NCI-H69 (cell line): ENCODE data around the gene RHOA.
"Not testable (repeated sequence)": the region's sequence is repeated elsewhere in the genome, so short reads cannot be mapped to it uniquely, and the experiment has no call there.

Experiments
- DNase-seq: peaks from one replicate; lab custom pipeline; 2025; lab: John Stamatoyannopoulos, UW

RHOA gene

DNA sequence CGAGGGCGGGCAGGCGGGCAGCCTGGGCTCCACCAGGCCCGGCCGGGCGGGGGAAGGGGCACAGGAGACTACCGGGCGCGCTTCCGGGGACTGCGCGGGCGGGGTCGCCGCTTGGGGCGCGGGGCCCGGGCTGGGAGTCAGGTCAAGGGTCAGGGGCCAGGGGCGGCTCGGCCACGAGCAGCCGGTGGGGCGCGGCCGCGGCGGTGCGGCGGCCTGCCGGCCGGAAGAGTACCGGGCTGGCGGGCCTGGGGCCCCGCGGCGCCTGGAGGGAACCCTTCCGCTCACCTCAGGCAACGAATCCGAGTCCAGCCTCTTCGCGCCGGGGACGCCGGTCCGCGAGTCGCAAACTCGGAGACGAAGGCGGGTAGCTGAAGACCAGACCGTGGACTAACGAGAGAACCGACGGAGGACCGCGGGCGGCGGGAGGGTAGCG lies 225 bp downstream of the RHOA start:
- peak; percentile 66 for DNase-seq

DNA sequence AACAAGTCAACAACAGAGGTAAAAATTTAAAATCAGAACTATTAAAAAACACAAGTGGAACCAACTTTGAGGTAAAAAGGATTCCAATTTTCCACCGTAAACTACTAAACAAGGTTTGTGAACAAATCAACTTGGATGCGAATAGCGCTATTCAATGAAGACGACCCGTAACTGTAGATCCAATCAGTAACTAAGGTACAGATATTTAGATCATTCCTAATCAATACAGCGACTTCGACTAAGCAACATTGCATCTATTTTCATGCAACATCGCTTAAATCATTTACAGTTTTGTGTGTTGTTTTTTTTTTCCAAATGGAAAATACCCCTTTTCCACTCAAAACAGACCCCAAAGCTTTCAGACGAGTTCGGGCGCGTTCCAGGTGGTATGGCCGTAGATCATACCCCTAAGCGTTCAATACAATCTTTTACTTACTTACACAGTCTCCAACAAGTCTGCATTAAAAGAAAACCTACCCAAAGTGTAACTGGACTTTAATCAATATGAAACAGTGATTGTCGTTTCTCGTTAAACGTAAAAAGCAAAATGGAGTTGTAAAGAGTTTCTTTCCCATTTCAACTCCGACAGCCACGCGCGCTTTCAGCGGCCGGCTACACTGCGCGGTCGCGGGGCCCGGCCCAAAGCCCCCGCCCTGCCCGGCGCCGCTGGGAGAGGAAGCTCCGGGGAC lies 786 bp downstream of the RHOA start:
- DNase-seq: no peak

DNA sequence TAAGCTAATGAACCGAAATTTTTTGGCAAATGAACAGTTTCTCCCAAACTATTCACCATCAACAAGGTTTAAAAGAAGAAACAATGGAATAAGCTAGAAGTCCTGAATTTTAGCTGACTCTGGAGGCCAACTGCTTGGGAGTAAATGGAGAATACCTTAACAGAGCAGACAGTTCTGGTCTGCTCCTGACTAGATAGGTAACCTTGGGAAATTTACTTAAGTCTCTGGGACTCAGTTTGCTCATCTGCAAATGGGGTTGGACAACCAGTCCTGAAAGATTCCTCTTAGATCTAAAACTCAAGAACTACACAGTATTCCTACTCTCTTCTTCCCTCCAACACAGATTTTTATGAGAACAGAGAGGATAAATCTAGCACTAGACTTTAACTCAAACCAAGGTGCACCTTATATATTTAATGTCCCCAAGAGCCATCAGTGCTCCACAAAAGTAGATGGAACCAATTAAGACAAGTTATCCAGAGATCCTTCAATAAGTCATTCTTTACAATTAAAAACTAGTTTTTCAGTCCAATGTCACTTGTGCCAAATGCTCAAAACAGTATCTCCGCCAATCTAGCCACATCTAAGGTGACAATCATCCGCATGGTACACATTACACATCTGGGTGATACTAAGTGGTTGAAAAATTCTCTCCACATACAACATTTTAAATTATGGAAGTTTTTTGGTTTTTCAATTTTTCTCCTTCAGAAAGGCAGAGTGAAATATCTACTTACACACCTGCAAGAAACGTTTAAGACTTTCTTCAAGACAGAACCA lies 1.5 kb downstream of the RHOA start:
- DNase-seq: no peak

DNA sequence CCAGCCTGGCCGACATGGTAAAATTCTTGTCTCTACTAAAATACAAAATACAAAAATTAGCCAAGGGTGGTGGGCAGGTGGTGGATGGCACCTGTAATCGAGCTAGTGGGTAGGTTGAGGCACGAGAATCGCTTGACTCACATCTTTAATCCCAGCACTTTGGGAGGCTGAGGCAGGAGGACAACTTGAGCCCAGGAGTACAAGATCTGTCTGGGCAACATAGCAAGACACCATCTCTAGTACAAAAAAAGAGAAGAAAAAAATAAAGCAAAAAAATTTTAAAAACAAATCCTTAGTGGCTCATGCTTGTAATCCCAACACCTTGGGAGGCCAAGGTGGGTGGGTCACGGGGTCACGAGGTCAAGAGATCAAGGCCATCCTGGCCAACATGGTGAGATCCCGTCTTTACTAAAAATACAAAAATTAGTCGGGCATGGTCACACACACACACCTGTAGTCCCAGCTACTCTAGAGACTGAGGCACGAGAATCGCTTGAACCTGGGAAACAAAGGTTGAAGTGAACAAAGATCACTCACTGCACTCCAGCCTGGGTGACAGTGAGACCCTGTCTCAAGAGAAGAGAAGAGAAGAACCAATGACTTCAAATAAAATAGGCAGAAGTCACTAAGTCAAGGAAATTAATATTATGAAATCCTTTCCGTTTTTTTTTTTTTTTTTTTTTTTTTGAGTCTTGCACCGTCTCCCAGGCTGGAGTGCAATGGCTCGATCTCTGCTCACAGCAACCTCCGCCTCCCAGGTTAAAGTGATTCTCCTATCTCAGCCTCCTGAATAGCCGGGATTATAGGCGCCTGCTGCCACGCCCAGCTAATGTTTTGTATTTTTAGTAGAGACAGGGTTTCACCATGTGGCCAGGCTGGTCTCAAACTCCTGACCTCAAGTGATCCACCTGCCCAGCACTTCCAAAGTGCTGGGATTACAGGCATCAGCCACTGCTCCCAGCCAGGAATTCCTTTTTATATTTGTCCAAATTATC lies 4.9 kb downstream of the RHOA start:
- DNase-seq: no peak

DNA sequence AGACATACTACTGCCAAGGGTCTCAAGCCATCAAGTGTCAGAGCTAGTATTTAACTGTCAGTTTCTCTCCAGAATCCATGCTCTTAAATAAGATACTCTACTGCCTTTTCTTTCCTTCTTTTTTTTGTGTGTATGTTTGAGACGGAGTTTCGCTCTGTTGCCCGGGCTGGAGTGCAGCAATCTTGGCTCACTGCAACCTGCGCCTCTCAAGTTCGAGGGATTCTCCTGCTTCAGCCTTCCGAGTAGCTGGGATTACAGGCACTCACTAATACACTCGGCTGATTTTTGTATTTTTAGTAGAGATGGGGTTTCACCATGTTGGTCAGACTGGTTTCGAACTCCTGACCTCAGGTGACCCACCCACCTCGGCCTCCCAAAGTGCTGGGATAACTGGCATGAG lies 6.2 kb downstream of the RHOA start:
- DNase-seq: not testable (repeated sequence)

DNA sequence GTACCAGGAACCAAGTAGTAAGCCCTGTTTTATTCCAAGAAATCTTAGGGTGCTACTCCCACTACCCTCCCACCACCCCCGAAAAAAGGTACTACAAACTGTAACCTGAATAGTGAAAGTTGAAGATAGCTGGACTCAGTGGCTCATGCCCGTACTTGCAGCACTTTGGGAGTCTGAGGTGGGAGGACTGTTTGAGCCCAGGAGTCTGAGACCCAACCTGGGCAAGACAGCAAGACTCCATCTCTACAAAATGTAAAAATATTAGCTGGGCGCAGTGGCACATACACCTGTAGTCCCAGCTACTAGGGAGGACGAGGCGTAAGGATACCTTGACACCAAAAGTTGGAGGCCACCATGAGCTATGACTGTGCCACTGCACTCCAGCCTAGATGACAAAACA lies 7.9 kb downstream of the RHOA start:
- no peak for DNase-seq

DNA sequence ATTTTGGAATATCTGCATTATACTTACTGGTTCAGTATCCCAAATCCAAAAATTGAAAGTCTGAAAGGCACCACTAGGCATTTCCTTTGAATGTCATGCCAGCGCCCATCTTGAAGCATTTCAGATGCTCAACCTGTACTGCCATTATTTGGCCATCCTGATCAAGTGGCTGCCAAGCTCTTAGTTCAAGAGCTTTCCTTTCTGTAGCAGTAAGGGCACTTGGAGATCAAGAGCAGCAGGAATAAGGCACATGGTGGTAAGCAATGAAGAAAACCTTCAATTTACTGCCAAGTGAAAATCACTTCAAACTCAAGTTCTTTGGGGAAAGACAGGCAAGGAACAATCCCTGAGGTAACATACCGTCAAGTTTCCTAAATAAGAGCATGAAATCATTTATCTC lies 10.0 kb downstream of the RHOA start:
- no peak for DNase-seq

DNA sequence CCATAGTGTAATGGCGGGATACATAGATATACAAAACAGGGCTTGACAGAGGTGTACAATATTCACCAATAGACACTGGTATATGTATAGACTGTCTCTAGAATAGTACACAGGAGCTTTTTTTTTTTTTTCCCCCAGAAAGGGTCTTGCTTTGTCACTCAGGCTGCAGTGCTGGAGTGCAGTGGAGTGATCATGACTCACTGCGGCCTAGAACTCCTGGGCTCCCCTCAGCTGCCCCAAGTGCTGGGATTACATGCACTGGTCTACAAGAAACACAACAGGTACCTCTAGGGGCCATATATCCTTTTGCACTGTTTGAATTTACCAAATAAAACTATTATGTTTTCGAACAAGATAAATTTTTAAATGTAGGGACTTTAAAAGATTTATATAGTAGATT lies 12.3 kb downstream of the RHOA start:
- DNase-seq: no peak

DNA sequence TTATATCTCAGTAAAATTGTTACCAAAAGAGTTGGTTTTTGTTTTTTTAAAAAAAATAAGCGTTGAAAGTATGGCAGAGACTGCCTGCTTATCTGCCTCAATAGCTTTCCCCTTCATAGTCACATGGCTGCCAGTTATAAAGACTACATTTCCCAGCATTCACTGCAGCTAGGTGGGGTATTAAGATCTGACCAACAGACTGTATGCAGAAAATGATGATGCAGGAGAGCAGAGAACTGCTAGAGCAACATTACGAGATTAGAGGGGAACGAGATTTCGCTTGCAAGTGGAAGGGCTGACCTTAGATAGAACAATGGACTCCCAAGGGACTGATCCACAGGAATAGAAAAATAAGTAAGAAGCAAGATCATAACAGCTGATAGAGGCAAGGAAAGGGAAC lies 14.3 kb downstream of the RHOA start:
- peak; percentile 6 for DNase-seq

DNA sequence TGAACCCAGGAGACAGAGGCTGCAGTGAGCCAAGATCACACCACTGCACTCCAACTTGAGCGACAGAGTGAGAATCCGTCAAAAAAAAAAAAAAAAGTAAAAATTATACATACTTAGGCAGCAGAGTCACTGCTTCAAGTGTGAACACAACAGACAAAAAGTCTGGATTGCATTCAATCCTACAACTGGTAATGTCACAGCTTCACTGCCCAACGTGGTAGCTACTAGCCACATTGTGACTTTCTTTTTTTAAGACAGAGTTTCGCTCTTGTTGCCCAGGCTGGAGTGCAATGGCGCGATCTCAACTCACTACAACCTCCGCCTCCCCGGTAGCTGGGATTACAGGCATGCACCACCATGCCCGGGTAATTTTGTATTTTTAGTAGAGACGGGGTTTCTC lies 20.5 kb downstream of the RHOA start:
- not testable (repeated sequence) for DNase-seq

DNA sequence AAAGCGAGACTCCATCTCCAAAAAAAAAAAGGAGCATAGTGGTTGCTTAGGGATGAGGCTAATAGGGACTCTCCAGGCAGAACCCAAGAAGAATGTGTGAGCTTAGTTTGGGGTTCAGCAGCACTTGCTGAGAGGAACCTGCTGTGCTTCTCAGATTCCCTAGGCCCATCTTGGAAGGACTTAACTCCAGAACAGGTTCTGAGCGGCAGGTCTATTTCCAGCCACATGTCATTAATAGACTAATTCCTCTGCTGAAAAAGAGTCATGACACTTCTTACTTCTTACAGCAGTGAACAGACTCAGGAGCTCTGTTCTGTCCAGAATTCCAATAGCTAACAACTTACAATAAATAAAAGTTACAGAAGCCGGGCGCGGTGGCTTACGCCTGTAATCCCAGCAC lies 22.5 kb downstream of the RHOA start:
- no peak for DNase-seq

DNA sequence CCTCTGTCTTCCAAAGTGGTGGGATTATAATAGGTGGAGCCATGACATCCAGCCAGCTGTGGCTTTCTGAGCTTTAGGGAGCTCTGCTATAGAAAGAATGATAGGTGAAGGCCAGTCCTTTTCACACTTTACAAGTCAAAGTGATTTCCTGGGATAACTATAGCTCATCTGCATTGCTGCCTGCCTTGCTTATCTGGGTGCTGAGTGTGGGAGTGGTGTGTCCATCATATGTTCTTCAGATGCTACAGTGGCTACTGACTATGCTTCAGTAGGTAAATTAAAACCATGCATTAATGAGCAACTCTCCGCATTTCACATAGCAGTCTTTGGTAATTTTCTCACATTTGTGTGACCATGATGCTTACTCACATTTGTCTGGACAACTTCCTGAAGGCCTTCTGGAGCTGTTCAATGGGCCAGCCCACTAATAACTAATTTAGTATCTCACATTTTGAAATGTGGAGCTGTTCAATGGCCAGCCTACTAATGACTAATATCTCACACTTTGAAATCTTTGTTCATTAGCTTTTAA lies 23.4 kb downstream of the RHOA start:
- no peak for DNase-seq

DNA sequence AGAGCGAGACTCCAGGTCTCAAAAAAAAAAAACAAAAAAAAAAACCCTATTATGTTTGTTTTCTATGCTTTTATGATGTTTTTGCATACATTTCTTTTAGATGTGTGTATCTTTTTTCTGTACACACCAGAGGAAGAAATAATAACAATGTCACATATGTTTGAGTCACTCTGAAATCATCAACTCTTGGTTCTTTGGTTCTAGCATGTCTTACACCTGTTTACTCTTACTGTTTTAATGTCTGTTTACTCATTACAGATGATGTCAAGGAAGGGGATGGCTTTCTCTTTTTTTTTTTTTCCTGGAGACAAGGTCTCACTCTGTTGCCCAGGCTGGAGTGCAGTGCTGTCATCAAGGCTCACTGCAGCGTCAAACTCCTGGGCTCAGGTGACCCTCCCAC lies 24.1 kb downstream of the RHOA start:
- DNase-seq: no peak

DNA sequence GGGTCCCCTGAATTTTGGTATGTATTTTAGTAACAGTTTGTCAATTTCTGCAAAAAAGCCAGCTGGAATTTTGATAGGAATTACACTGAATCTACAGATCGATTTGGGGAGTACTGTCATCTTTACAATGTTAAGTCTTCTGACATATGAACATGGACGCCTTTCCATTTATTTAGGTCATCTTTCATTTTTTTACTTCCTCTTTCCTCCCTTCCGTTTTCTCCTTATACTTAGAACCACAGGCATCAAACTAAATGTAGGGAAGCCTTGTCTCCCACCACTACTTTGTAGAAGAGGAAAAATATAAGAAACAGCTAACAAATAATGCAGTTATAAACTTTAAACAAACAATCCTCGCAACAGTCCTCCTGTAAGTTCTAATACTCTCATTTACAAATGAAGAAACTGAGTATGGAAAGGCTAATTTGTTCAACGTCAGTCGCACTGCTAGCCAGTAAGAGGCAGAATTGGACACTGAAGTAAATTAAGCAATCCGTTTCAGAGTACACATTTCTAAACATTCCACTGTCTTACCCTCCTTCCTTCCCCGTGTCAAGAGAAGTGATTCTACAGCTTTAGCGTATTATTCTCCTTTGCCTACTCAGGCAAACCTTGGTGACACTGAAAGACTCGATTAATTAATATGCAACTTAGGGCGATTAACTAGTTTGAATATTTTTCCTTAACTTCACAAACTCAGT lies 25.6 kb downstream of the RHOA start:
- no peak for DNase-seq

DNA sequence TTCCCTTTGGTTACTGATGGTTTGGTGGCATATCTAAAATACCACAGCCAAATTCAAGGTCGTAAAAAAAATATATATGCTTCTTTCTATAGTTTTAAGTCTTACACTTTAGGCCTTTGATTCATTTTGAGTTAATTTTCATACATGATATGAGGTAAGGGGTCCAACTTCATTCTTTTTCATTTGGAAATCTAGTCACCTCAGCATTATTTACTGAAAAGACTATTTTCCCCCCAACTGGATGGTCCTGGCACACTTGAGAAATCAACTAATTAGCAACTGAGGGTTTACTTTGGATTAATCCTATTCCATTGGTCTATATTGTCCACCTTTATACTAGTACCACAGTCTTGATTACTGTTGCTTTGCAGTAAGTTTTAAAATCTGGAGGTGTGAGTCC lies 26.2 kb downstream of the RHOA start:
- no peak for DNase-seq

DNA sequence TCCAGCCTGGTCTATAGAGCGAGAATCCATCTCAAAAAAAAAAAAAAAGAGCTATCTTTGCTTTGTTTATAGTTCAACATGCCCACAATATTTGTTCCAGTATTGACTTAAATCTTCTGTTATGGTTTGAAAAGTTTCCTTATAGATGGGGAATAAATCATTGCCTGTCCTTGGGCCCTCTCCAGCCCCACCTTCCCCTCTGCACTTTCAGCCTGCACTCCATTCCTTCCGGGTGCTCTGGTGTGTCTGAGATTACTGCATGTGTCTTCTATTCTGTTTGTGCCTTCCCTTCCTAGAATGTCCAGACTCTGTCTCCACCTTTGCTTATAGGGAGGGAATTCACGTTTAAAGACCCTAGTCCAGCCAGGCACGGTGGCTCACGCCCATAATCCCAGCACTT lies 28.4 kb downstream of the RHOA start:
- no peak for DNase-seq

DNA sequence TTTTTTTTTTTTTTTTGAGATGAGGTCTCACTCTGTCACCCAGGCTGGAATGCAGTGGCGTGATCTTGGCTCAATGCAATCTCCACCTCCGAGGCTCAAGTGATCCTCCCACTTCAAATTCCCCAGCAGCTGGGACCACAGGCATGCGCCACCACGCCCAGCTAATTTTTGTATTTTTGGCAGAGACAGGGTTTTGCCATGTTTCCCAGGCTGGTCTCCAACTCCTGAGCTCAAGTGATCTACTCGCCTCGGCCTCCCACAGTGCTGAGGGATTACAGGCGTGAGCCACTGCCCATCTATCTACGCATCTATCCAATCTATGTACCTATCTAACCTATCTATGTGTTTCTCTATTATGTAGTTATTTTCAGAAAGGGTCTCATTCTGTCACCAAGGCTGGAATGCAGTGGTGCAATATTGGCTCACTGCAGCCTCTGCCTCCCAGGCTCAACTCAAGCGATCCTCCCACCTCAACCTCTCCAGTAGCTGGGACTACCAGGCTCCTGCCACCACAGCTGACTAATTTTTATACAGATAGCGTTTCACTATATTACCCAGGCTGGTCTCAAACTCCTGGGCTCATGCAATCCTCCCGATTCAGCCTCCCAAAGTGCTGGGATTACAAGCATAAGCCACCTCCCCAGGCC lies 33.4 kb downstream of the RHOA start:
- no peak for DNase-seq

DNA sequence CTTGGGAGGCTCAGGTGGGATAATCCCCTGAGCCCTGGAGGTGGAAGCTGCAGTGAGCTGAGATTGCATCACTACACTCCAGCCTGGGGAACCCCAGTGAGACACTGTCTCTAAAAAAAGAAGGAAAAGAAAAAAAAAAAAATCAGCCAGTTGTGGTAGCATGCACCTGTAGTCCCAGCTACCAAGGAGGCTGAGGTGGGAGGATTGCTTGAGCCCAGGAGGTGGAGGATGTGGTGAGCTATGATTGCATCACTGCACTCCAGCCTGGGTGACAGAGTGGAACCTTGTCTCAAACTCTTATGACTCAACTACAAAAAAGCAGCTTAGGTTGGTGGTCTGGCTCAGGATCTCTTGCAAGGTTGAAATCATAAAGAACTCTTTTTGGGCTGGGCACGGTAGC lies 34.3 kb downstream of the RHOA start:
- DNase-seq: no peak

DNA sequence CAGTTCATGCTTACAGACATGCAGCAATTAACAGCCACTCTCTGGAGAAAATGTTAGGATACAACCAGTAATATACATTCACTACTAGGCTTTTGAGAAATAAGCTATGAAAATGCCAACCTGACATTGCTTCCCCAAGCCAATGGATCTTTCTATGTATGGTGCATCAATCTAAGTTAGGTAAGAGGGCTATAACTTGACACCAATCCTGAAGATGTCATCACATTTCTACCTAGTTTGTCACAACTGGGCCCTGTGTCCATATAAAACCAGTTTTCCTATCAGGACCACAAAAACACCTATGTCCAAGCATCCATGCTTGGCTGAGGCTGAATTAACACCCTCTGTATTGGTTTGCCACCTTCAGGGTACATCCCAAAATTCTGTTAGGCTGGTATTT lies 39.8 kb downstream of the RHOA start:
- no peak for DNase-seq

DNA sequence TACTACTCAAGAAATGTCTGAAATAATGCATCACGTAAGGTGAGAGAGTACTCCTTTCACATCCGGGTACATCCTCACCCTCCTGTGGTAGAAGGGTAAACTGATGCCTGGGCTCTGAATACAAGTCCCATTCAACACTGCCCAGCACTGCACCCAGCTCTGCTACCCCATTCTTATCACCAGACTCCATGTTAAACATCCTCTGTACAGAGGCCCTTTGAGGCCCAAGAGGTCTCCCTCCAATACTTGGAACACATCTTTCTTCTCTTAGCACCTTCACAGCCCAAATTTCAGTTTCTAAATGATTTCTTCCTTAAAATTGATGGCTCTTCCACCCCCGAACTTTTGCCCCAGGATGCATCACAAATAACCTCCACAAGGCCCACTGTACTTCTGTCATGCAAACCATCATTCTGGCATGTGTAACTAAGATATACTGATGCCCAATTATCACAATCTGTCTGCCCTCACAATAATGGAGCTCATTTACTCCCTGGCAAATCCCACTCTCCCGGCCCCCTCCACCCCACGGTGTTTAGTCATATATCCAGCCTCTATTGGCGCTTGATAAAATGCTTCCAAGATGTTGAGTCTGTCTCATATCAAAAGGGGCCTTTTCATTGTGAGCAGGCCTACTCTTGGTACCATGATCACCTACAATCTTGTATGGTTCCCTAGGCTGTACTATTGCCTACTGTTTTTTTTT lies 41.0 kb downstream of the RHOA start:
- DNase-seq: no peak

DNA sequence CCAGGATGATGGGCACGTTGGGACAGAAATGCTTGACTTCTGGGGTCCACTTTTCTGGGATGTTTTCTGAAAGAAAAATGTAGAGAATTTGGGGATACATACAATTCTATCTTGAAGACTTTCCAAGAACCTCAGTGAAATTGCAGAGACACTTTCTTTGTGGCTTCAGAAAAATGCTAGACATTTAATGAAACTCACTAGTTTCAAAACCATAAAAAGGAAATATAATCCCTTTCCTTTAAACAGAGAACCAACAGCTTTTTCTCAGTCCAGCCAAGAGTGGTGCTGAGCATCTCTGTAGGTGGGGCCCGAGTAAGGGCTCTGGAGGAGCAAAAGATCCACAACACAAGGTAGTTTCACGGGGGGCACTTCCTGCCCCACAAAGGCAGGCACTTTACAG lies 49.2 kb downstream of the RHOA start:
- no peak for DNase-seq
